ENCODE data around the gene CHST11.
"Not testable (repeated sequence)": the region's sequence is repeated elsewhere in the genome, so short reads cannot be mapped to it uniquely, and the experiment has no call there.

CHST11 gene

DNA sequence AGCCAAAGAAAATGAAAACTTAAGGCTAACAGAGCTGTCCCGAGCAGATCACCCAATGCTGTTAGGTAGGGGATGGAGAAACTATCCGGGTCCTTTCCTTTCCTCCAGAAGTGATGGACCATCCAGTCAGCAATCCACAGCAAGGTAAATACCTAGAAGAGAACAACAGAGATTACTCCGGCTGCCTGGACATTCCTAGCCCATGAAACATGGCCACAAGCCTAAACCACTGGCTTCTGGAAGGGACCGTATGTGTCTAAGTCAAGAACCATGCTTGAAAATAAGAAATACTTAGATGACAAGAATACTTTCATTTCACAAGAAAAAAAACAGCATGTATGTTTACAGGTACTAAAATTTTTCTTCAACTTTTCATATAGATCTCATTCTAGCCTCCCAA lies 348.4 kb downstream of the CHST11 start:
- no peak for DNase-seq (ENCODE audit: low read depth in 3 of 3)

DNA sequence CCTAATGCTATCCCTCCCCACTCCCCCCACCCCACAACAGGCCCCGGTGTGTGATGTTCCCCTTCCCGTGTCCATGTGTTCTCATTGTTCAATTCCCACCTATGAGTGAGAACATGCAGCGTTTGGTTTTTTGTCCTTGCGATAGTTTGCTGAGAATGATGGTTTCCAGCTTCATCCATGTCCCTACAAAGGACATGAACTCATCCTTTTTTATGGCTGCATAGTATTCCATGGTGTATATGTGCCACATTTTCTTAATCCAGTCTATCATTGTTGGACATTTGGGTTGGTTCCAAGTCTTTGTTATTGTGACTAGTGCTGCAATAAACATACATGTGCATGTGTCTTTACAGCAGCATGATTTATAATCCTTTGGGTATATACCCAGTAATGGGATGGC lies 349.4 kb downstream of the CHST11 start:
- DNase-seq (ENCODE audit: low read depth in 3 of 3), result not testable (repeated sequence)

DNA sequence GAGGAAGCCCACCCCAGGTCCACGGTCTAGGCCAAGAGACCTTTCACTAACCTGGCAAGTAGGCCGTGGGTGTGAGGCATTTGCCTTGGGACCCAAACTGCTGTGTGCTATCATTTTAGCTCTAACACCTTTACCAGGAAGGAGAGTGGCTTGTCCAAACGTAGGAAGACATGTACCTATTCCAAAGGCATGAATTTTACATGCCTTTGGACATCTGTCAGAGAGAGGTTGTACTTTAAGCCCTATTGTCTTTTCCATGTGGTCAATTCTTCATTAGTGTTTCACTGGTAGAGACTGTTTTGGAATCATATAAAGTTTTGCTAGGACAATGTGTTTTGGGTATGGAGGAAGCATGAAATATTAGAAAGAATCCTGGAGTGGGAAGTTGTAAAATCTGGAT lies 352.5 kb downstream of the CHST11 start:
- no peak for DNase-seq (ENCODE audit: low read depth in 3 of 3)

DNA sequence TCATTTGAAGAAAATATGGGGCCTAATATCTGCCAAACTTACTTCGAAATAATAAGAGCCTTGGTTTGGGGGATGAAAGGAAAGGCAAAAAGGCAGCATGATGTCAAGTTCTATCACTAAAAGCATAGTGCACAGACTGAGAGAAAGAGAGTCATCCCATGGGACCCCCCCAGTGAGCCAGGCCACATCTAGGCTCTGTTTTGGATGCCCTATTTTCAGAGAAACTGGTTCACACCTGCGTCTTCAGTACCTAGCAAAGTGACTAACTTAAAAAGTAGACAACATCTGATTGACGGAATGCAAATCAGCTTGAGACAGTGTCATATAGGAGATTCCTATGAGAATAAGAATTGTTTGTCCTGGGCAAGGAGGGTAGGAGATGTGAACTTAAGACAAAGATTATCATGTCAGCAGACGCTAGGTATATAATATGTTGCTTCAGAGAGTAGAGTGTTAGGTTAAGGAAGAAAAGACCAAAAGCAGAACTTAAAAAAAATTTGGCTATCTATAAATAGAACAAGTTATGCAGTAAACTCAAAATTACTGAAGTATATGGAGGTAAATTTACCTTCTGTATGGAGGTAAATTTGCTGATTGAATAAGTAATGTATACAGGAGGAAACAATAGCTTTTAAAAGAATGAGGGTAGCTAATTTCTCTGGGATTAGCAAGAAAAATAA lies 353.1 kb downstream of the CHST11 start:
- no peak for DNase-seq (ENCODE audit: low read depth in 3 of 3)
